MM.1S (cell line): Measurements from ENCODE around the gene TRIM54.
A peak's percentile ranks its signal among the peaks of the same experiment; 100 is the strongest.
"Not testable (repeated sequence)": the region's sequence is repeated elsewhere in the genome, so short reads cannot be mapped to it uniquely, and the experiment has no call there.

ENCODE experiments used
- DNase-seq: peaks from one replicate; pipeline ENCODE4 v3.0.0-alpha.2; 2015
- H2AFZ ChIP-seq: fragments of 300-600 bp; sonication (generic); 2 replicates; pipeline ENCODE4 v1.6.0; 2016; ENCODE audit warnings: antibody characterized with exemption, low read length
- H3F3A ChIP-seq: fragments of 300-600 bp; sonication (generic); 2 replicates; pipeline ENCODE4 v1.6.1; 2016; ENCODE audit warnings: mild to moderate bottlenecking, antibody characterized with exemption, low read length, moderate library complexity, mixed read lengths; ENCODE audit not compliant: insufficient read depth
- H3K27ac ChIP-seq: fragments of 300-600 bp; sonication (generic); 2 replicates; pipeline ENCODE4 v1.5.1; 2016; ENCODE audit warnings: mild to moderate bottlenecking, low read length
- H3K27me3 ChIP-seq: fragments of 300-600 bp; sonication (generic); replicated peaks from 2 replicates; pipeline ENCODE4 v1.6.0; 2016; ENCODE audit warnings: low read length; ENCODE audit not compliant: insufficient read depth
- H3K36me3 ChIP-seq: fragments of 300-600 bp; sonication (generic); replicated peaks from 2 replicates; pipeline ENCODE4 v1.6.1; 2016; ENCODE audit warnings: mild to moderate bottlenecking, low read length, mixed read lengths; ENCODE audit not compliant: insufficient read depth
- H3K4me1 ChIP-seq: fragments of 300-600 bp; sonication (generic); 2 replicates; pipeline ENCODE4 v1.6.1; 2016; ENCODE audit warnings: low read length, mixed read lengths
- H3K4me2 ChIP-seq: fragments of 300-600 bp; sonication (generic); 2 replicates; pipeline ENCODE4 v1.6.0; 2016; ENCODE audit warnings: low read depth, low read length
- H3K4me3 ChIP-seq: fragments of 300-600 bp; sonication (generic); 2 replicates; pipeline ENCODE4 v1.5.1; 2016; ENCODE audit warnings: low read length, mixed read lengths
- H3K79me2 ChIP-seq: fragments of 300-600 bp; sonication (generic); 2 replicates; pipeline ENCODE4 v1.6.1; 2016; ENCODE audit warnings: mixed run types, low read length, mixed read lengths
- H3K9ac ChIP-seq: fragments of 300-600 bp; sonication (generic); 2 replicates; pipeline ENCODE4 v1.6.1; 2016; ENCODE audit warnings: low read length, mixed read lengths
- H3K9me2 ChIP-seq: fragments of 300-600 bp; sonication (generic); replicated peaks from 2 replicates; pipeline ENCODE4 v1.6.1; 2016; ENCODE audit warnings: mild to moderate bottlenecking, low read length, mixed read lengths; ENCODE audit not compliant: insufficient read depth
- H3K9me3 ChIP-seq: fragments of 300-600 bp; sonication (generic); replicated peaks from 2 replicates; pipeline ENCODE4 v1.6.1; 2016; ENCODE audit warnings: mild to moderate bottlenecking, low read length, mixed read lengths; ENCODE audit not compliant: insufficient read depth
- H4K20me1 ChIP-seq: fragments of 300-600 bp; sonication (generic); 2 replicates; pipeline ENCODE4 v1.6.1; 2016; ENCODE audit warnings: mild to moderate bottlenecking, low read length, moderate library complexity, mixed read lengths; ENCODE audit not compliant: insufficient read depth
- CTCF ChIP-seq: fragments of 300-600 bp; sonication (generic); IDR thresholded peaks from 2 replicates; pipeline ENCODE4 v1.5.1; 2016; ENCODE audit warnings: antibody characterized with exemption, low read length, mixed read lengths
- EZH2 ChIP-seq: fragments of 300-600 bp; sonication (generic); optimal IDR thresholded peaks from 2 replicates; pipeline ENCODE3; 2017; ENCODE audit warnings: low read depth, mild to moderate bottlenecking, antibody characterized with exemption, low read length, mixed read lengths
- EZH2phosphoT487 ChIP-seq: fragments of 300-600 bp; sonication (generic); IDR thresholded peaks from 2 replicates; pipeline ENCODE4 v1.6.1; 2018; ENCODE audit warnings: antibody characterized with exemption, low read length

The TRIM54 gene

DNA sequence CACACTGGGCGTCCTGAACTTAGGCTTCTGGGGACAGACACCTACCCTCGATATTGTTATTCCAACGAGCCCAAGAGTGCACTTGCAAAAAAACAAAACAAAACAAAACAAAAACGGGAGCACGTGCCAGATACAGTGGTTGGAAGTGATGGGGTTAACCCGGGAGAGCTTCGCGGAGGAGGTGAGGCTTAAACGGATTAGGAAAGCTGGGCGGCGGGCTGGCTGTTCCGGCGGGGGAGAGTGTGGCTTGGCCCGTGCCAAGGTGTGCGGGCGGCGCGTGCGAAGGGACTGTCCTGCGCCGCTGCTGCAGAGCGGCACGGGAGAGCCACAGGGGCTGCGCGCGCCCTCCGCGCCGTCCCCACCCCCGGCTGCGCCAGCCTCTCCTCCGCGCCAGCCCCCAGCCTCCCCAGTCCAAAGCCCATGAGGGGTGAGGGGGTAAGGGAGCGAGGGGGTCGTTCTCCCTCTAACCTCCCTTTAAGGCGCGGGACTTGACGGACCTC, 17.9 kb upstream of the TRIM54 start:
- H3K4me3 ChIP-seq: peak overlapping the region; percentile 65
- peak overlapping the region; percentile 81 for H3K4me2 ChIP-seq
- no peak overlapping the region for H3K27ac ChIP-seq
- TF ChIP-seq CTCF (no peak), EZH2 (no peak), EZH2phosphoT487 (no peak)
- H3F3A ChIP-seq: no peaks in the 10 kb centered on the region
- H3K79me2 ChIP-seq: no peaks in the 10 kb centered on the region
- H3K9me3 ChIP-seq: no peaks in the 10 kb centered on the region
- peaks cover 52% of the 10 kb centered on the region for H3K27me3 ChIP-seq
- DNase-seq: peak; percentile 12
- H2AFZ ChIP-seq: peak overlapping the region; percentile 87
- H3K9ac ChIP-seq: no peak overlapping the region
- peaks cover 5% of the 10 kb centered on the region; the same call in 1 of the 2 replicates for H3K4me1 ChIP-seq
- no peaks in the 10 kb centered on the region for H3K9me2 ChIP-seq
- H3K36me3 ChIP-seq: no peaks in the 10 kb centered on the region
- H4K20me1 ChIP-seq: no peaks in the 10 kb centered on the region

DNA sequence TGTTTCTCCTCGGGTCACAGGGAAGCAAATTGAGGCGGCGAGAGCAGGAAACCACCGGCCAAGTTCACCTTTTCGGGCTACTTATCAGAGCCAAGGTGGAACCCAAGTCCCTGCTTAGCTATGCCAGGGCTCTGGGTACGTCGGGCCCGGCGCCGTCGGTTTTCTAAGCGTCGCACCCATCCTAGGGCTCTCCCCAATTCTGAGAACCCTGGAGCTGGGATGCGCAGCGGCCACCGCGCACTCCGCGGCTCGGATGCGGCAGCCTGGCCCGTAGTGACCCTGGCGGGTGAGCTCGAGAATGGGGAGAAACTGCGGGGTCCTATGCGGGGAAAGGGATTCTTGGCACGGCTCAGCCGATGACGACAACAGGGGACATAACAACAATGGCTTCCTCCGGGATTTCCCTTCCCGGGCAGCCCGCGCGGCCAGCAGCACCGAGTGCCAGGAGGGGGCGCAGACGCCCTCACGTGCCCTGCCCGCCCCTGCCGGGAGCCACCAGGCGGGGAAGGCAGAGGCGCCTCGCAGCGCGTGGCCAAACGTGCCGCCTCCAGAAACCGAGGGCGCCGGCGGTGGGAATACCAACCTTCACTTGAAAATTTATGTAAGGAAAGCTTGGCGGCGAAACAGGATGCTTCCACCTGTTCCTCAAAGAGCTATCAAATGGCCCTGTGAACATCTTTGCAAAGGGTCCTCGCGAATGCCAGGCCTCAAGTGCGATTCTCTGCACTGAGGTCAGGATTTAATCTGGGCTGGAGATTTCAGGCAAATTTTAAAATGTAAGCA, 17.3 kb upstream of the TRIM54 start:
- Histone ChIP-seq H3K4me3 (peak overlapping the region; percentile 65), H3K4me2 (peak overlapping the region; percentile 81), H3K27me3 (peaks cover 52% of the 10 kb centered on the region), H3K79me2 (no peaks in the 10 kb centered on the region), H3F3A (no peaks in the 10 kb centered on the region), H3K27ac (no peak overlapping the region), H3K9me3 (no peaks in the 10 kb centered on the region), H3K36me3 (no peaks in the 10 kb centered on the region), H2AFZ (peak overlapping the region; percentile 87), H3K9me2 (no peaks in the 10 kb centered on the region), H3K4me1 (peaks cover 5% of the 10 kb centered on the region; the same call in 1 of the 2 replicates), H4K20me1 (no peaks in the 10 kb centered on the region), H3K9ac (no peak overlapping the region)
- peak; percentile 58 for DNase-seq
- TF ChIP-seq EZH2phosphoT487: no peak
- TF ChIP-seq CTCF: peak; percentile 52

GRCh38 chr2:27265536-27265870, 16.7 kb upstream of the TRIM54 start:
- TF ChIP-seq EZH2 (no peak), CTCF (no peak), EZH2phosphoT487 (no peak)
- Histone ChIP-seq H4K20me1 (no peaks in the 10 kb centered on the region), H3K4me2 (peak overlapping the region; percentile 81; the same call in 1 of the 2 replicates), H3K36me3 (no peaks in the 10 kb centered on the region), H3K9me2 (no peaks in the 10 kb centered on the region), H3K27me3 (peaks cover 49% of the 10 kb centered on the region), H3F3A (no peaks in the 10 kb centered on the region), H2AFZ (no peak overlapping the region), H3K4me3 (no peak overlapping the region), H3K27ac (no peak overlapping the region), H3K79me2 (no peaks in the 10 kb centered on the region), H3K9me3 (no peaks in the 10 kb centered on the region), H3K4me1 (peaks cover 5% of the 10 kb centered on the region; the same call in 1 of the 2 replicates), H3K9ac (no peak overlapping the region)
- no peak for DNase-seq

GRCh38 chr2:27268296-27268695, 13.9 kb upstream of the TRIM54 start:
- H3K9me2 ChIP-seq, H3F3A ChIP-seq, H4K20me1 ChIP-seq, H3K9me3 ChIP-seq, H3K9ac ChIP-seq, H3K4me2 ChIP-seq, H3K4me1 ChIP-seq, H3K27ac ChIP-seq, H3K79me2 ChIP-seq, H3K4me3 ChIP-seq, H2AFZ ChIP-seq, H3K36me3 ChIP-seq, DNase-seq: not testable (repeated sequence)
- H3K27me3 ChIP-seq: peaks cover 25% of the 10 kb centered on the region
